DND-41 (cell line): Measurements from ENCODE around the gene SREBF2.

Source experiments
- EZH2 ChIP-seq: IDR thresholded peaks from 3 replicates; pipeline ENCODE4 v1.6.1; 2012; ENCODE audit warnings: borderline replicate concordance, low read depth, mild to moderate bottlenecking, moderate library complexity, low read length, inconsistent platforms; ENCODE audit not compliant: severe bottlenecking
- TF ChIP-seq, protein P1 (sequence below): IDR thresholded peaks from 2 replicates; pipeline ENCODE4 v1.5.1; 2012; ENCODE audit warnings: borderline replicate concordance, low read length, moderate library complexity, mild to moderate bottlenecking; ENCODE audit not compliant: poor library complexity, severe bottlenecking; ENCODE audit errors: extremely low read depth

- TF ChIP-seq, protein P1, sequence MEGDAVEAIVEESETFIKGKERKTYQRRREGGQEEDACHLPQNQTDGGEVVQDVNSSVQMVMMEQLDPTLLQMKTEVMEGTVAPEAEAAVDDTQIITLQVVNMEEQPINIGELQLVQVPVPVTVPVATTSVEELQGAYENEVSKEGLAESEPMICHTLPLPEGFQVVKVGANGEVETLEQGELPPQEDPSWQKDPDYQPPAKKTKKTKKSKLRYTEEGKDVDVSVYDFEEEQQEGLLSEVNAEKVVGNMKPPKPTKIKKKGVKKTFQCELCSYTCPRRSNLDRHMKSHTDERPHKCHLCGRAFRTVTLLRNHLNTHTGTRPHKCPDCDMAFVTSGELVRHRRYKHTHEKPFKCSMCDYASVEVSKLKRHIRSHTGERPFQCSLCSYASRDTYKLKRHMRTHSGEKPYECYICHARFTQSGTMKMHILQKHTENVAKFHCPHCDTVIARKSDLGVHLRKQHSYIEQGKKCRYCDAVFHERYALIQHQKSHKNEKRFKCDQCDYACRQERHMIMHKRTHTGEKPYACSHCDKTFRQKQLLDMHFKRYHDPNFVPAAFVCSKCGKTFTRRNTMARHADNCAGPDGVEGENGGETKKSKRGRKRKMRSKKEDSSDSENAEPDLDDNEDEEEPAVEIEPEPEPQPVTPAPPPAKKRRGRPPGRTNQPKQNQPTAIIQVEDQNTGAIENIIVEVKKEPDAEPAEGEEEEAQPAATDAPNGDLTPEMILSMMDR: no peak
- TF ChIP-seq EZH2: no peak
These were observed 115.2 kb downstream of the SREBF2 start for GRCh38 chr22:41948142-41948541.
